Astrocyte (in vitro differentiated cells and primary cell): Measurements from ENCODE around the gene COL5A1.

Source experiments
- CTCF ChIP-seq: IDR thresholded peaks from 2 replicates; pipeline ENCODE4 v1.5.1; 2011; ENCODE audit warnings: low read depth, mild to moderate bottlenecking, inconsistent platforms, low read length, moderate library complexity; ENCODE audit not compliant: insufficient read depth
- EZH2 ChIP-seq: IDR thresholded peaks from 2 replicates; pipeline ENCODE4 v1.6.1; 2012; ENCODE audit warnings: mild to moderate bottlenecking, low read length, inconsistent platforms; ENCODE audit not compliant: insufficient read depth

GRCh38 chr9:134755221-134755907 is 113.8 kb downstream of the COL5A1 start:
- TF ChIP-seq CTCF (no peak), EZH2 (no peak)
